H9 (cell line): Measurements from ENCODE around the gene COL5A2. TPM values are rescaled to one million over a fixed set of nuclear protein-coding genes. Genes with fewer than 3 reads are reported as not detected.

Source experiments
- DNase-seq: peaks from one replicate; pipeline ENCODE4 v3.0.0-alpha.2; 2017
- H2AFZ ChIP-seq: one replicate; pipeline ENCODE4 v1.6.1; 2013; ENCODE audit warnings: mild to moderate bottlenecking, low read length, control low read depth, moderate library complexity
- H2AK5ac ChIP-seq: 2 replicates; pipeline ENCODE4 v1.6.1; 2013; ENCODE audit warnings: low read length, control low read depth, mixed read lengths; ENCODE audit not compliant: insufficient read length
- H2BK120ac ChIP-seq: one replicate; pipeline ENCODE4 v1.6.1; 2013; ENCODE audit warnings: low read depth, mild to moderate bottlenecking, low read length, control low read depth, inconsistent platforms; ENCODE audit not compliant: poor library complexity, severe bottlenecking
- H2BK12ac ChIP-seq: 2 replicates; pipeline ENCODE4 v1.6.1; 2013; ENCODE audit warnings: low read length, control low read depth, mixed read lengths, low read depth; ENCODE audit not compliant: insufficient read length
- H2BK15ac ChIP-seq: 2 replicates; pipeline ENCODE4 v1.6.1; 2013; ENCODE audit warnings: low read depth, low read length, control low read depth
- H2BK20ac ChIP-seq: one replicate; pipeline ENCODE4 v1.6.1; 2013; ENCODE audit warnings: low read depth, mild to moderate bottlenecking, low read length, control low read depth, inconsistent platforms; ENCODE audit not compliant: poor library complexity, severe bottlenecking
- H2BK5ac ChIP-seq: 2 replicates; pipeline ENCODE4 v1.6.1; 2013; ENCODE audit warnings: low read length, control low read depth, mixed read lengths; ENCODE audit not compliant: insufficient read length
- H3K14ac ChIP-seq: 2 replicates; pipeline ENCODE4 v1.6.1; 2013; ENCODE audit warnings: low read length, control low read depth; ENCODE audit not compliant: insufficient read depth
- H3K18ac ChIP-seq: 2 replicates; pipeline ENCODE4 v1.6.1; 2013; ENCODE audit warnings: low read depth, mild to moderate bottlenecking, mixed read lengths, low read length, control low read depth; ENCODE audit not compliant: insufficient read length
- H3K23ac ChIP-seq: 2 replicates; pipeline ENCODE4 v1.6.1; 2013; ENCODE audit warnings: low read length, control low read depth, mixed read lengths, low read depth; ENCODE audit not compliant: insufficient read length
- H3K23me2 ChIP-seq: 2 replicates; pipeline ENCODE4 v1.6.1; 2013; ENCODE audit warnings: low read depth, mild to moderate bottlenecking, mixed read lengths, low read length, control low read depth; ENCODE audit not compliant: insufficient read length, poor library complexity, severe bottlenecking
- H3K27ac ChIP-seq: 2 replicates; pipeline ENCODE4 v1.5.1; 2013; ENCODE audit warnings: low read length, control low read depth, mixed read lengths, low read depth; ENCODE audit not compliant: insufficient read length
- H3K27me3 ChIP-seq: 2 replicates; pipeline ENCODE4 v1.6.1; 2013; ENCODE audit warnings: low read length, control low read depth, inconsistent platforms; ENCODE audit not compliant: insufficient read depth
- H3K4ac ChIP-seq: 2 replicates; pipeline ENCODE4 v1.6.1; 2013; ENCODE audit warnings: low read depth, mild to moderate bottlenecking, control low read depth, inconsistent platforms, low read length, moderate library complexity
- H3K4me1 ChIP-seq: 2 replicates; pipeline ENCODE4 v1.6.1; 2013; ENCODE audit warnings: low read length, control low read depth, inconsistent platforms; ENCODE audit not compliant: insufficient read depth
- H3K4me2 ChIP-seq: 2 replicates; pipeline ENCODE4 v1.6.1; 2013; ENCODE audit warnings: low read length, control low read depth, mixed read lengths; ENCODE audit not compliant: insufficient read length, insufficient read depth
- H3K56ac ChIP-seq: 2 replicates; pipeline ENCODE4 v1.6.1; 2013; ENCODE audit warnings: low read depth, mild to moderate bottlenecking, mixed read lengths, low read length, control low read depth; ENCODE audit not compliant: insufficient read length
- H3K79me1 ChIP-seq: 2 replicates; pipeline ENCODE4 v1.6.1; 2013; ENCODE audit warnings: low read depth, mild to moderate bottlenecking, moderate library complexity, low read length, control low read depth, inconsistent platforms; ENCODE audit not compliant: insufficient read depth, poor library complexity, severe bottlenecking
- H3K79me2 ChIP-seq: 2 replicates; pipeline ENCODE4 v1.6.1; 2013; ENCODE audit warnings: low read length, control low read depth, inconsistent platforms; ENCODE audit not compliant: insufficient read depth
- H3K9ac ChIP-seq: 2 replicates; pipeline ENCODE4 v1.6.1; 2013; ENCODE audit warnings: low read length, control low read depth, mixed read lengths; ENCODE audit not compliant: insufficient read length; ENCODE audit errors: extremely low read depth
- H3K9me3 ChIP-seq: one replicate; pipeline ENCODE4 v1.6.1; 2013; ENCODE audit warnings: low read depth, low read length, inconsistent platforms; ENCODE audit not compliant: control insufficient read depth
- H3T11ph ChIP-seq: one replicate; pipeline ENCODE4 v1.6.1; 2013; ENCODE audit warnings: mild to moderate bottlenecking, low read length, control low read depth, inconsistent platforms
- H4K20me1 ChIP-seq: one replicate; pipeline ENCODE4 v1.6.1; 2013; ENCODE audit not compliant: control insufficient read depth, insufficient read length, insufficient read depth
- H4K5ac ChIP-seq: 2 replicates; pipeline ENCODE4 v1.6.1; 2013; ENCODE audit warnings: low read depth, mild to moderate bottlenecking, mixed read lengths, low read length, control low read depth; ENCODE audit not compliant: insufficient read length
- H4K8ac ChIP-seq: replicated peaks from 2 replicates; pipeline ENCODE4 v1.6.1; 2013; ENCODE audit warnings: low read length, control low read depth, mixed read lengths, low read depth; ENCODE audit not compliant: insufficient read length
- H4K91ac ChIP-seq: 2 replicates; pipeline ENCODE4 v1.6.1; 2013; ENCODE audit warnings: low read depth, mild to moderate bottlenecking, moderate library complexity, mixed read lengths, low read length, control low read depth; ENCODE audit not compliant: insufficient read length
- H3K27ac Mint-ChIP-seq, 3 experiments: 2 replicates in 2 of 3; 3 replicates in 1 of 3; pipeline ENCODE4 v1.8.0; 2020 to 2021; ENCODE audit warnings: mixed read lengths in 3 of 3, mild to moderate bottlenecking in 1 of 3, moderate library complexity in 1 of 3
- H3K27me3 Mint-ChIP-seq: 2 replicates; pipeline ENCODE4 v1.8.0; 2021; ENCODE audit warnings: low read depth, mild to moderate bottlenecking, moderate library complexity, mixed read lengths
- H3K36me3 Mint-ChIP-seq, 3 experiments: 2 replicates in 2 of 3; 3 replicates in 1 of 3; pipeline ENCODE4 v1.8.0; 2020 to 2021; ENCODE audit warnings: low read depth in 3 of 3, mixed read lengths in 3 of 3; ENCODE audit not compliant: insufficient read depth in 1 of 3
- H3K4me1 Mint-ChIP-seq, 2 experiments: 2 replicates each; pipeline ENCODE4 v1.8.0; 2020; ENCODE audit warnings: mixed read lengths in 2 of 2
- H3K4me3 Mint-ChIP-seq, 2 experiments: 2 replicates in 1 of 2; 3 replicates in 1 of 2; pipeline ENCODE4 v1.8.0; 2020 to 2021; ENCODE audit warnings: mild to moderate bottlenecking in 2 of 2, mixed read lengths in 2 of 2, moderate library complexity in 1 of 2
- H3K9me3 Mint-ChIP-seq, 2 experiments: 2 replicates in 1 of 2; 3 replicates in 1 of 2; pipeline ENCODE4 v1.8.0; 2020; ENCODE audit warnings: mild to moderate bottlenecking in 2 of 2, mixed read lengths in 2 of 2, moderate library complexity in 1 of 2
- WGBS: extraction: QIAGEN DNeasy Blood & Tissue Kit; methylation state at CpG from one replicate; pipeline ENCODE4 v1.1.7; 2013; ENCODE audit warnings: missing lambda C conversion rate, low lambda C conversion rate, mixed read lengths; ENCODE audit not compliant: insufficient read length; ENCODE audit errors: extremely low coverage; 5-methylcytosine and 5-hydroxymethylcytosine counted together
- total RNA-seq: library from RNA; stranded (reverse); gene quantifications from 2 replicates; pipeline ENCODE4 v1.2.1, GENCODE V29; 2021
- TF ChIP-seq, protein P1 (sequence below): fragments of 200-600 bp; sonication (generic); conservative IDR thresholded peaks from 3 replicates; pipeline ENCODE4 v1.8.0; 2021; ENCODE audit warnings: antibody characterized with exemption, mild to moderate bottlenecking

The COL5A2 gene
- total RNA-seq, 1 experiment from 2014 or later: 10.5 TPM

DNA sequence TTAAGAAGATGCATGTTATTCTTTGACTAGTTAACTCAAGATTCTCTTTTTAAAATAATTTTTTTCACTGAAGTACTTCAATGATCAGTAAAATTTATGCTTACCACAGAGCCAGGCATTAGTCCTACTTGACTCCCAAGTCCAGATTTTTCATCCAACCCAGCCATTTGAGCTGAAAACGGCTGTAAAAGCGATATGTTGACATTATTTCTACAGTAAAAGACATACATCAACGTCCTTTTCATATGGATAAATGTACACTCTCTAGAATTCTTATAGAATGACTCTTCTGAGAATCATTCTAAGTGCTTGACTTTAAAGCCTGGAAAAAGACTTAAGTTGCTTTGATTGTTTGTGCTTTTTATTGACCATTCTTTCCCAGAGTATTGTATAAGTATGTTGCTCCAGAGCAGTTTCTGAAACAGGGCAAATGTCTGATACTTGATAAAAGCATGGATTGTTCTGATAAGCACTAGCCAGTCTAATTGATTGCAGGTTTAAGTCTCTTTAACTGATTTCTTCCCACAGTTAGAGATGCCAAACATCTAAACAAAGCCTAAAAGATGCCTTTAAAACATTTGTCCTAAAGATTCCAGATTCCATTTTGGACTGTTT lies 90.9 kb downstream of the COL5A2 start:
- Histone ChIP-seq H2BK5ac (no peak overlapping the region), H2AFZ (no peak overlapping the region), H3K4me2 (no peak overlapping the region), H3K4me1 (no peaks in the 10 kb centered on the region), H3K14ac (no peak overlapping the region), H3K23ac (no peak overlapping the region), H2BK15ac (no peak overlapping the region), H3T11ph (no peak overlapping the region), H3K18ac (no peak overlapping the region), H4K91ac (no peak overlapping the region), H3K27ac (no peak overlapping the region), H4K5ac (no peak overlapping the region), H2BK20ac (no peak overlapping the region), H4K20me1 (no peaks in the 10 kb centered on the region), H3K23me2 (no peaks in the 10 kb centered on the region), H2BK120ac (no peak overlapping the region), H3K9me3 (no peaks in the 10 kb centered on the region), H2AK5ac (no peak overlapping the region), H3K56ac (no peak overlapping the region), H4K8ac (no peak overlapping the region), H3K9ac (no peak overlapping the region), H3K4ac (no peak overlapping the region), H3K79me2 (no peaks in the 10 kb centered on the region), H3K27me3 (no peaks in the 10 kb centered on the region), H3K79me1 (no peaks in the 10 kb centered on the region), H2BK12ac (no peak overlapping the region)
- no peak overlapping the region for H3K27ac Mint-ChIP-seq
- no peaks in the 10 kb centered on the region for H3K4me1 Mint-ChIP-seq
- H3K27me3 Mint-ChIP-seq: no peaks in the 10 kb centered on the region
- no peaks in the 10 kb centered on the region for H3K36me3 Mint-ChIP-seq
- H3K4me3 Mint-ChIP-seq: no peak overlapping the region
- no peak for DNase-seq
- WGBS: no CpG with 5 or more reads among the region's 3 CpGs
- TF ChIP-seq, protein P1, sequence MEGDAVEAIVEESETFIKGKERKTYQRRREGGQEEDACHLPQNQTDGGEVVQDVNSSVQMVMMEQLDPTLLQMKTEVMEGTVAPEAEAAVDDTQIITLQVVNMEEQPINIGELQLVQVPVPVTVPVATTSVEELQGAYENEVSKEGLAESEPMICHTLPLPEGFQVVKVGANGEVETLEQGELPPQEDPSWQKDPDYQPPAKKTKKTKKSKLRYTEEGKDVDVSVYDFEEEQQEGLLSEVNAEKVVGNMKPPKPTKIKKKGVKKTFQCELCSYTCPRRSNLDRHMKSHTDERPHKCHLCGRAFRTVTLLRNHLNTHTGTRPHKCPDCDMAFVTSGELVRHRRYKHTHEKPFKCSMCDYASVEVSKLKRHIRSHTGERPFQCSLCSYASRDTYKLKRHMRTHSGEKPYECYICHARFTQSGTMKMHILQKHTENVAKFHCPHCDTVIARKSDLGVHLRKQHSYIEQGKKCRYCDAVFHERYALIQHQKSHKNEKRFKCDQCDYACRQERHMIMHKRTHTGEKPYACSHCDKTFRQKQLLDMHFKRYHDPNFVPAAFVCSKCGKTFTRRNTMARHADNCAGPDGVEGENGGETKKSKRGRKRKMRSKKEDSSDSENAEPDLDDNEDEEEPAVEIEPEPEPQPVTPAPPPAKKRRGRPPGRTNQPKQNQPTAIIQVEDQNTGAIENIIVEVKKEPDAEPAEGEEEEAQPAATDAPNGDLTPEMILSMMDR: no peak
- H3K9me3 Mint-ChIP-seq: no peaks in the 10 kb centered on the region
